H1 (cell line): Measurements from ENCODE around the gene ZC3H7B. TPM values are rescaled to one million over a fixed set of nuclear protein-coding genes. Genes with fewer than 3 reads are reported as not detected.
A peak's percentile ranks its signal among the peaks of the same experiment; 100 is the strongest.

ENCODE experiments used
- CTCF ChIA-PET: fragments of 300-600 bp; sonication (Branson Sonifier 250); formaldehyde crosslinking; loops from one replicate; lab custom pipeline; 2021; ENCODE audit not compliant: partially characterized antibody; lab: Charles Lee
- POLR2A ChIA-PET: fragments of 300-600 bp; sonication (Branson Sonifier 250); formaldehyde crosslinking; loops from one replicate; lab custom pipeline; 2021; ENCODE audit warnings: inconsistent platforms; ENCODE audit not compliant: partially characterized antibody; lab: Charles Lee
- DNase-seq, 2 experiments: peaks; one replicate each; pipeline versions ENCODE4 v3.0.0 to v3.0.0-alpha.2; 2010 to 2022; ENCODE audit warnings: low spot score in 2 of 2, low read depth in 1 of 2, mixed read lengths in 1 of 2
- FAIRE-seq: peaks from 2 replicates; lab custom pipeline; 2011; peaks lifted over from hg19 to GRCh38; lab: Jason Lieb, UNC
- H2AFZ ChIP-seq: 2 replicates; pipeline ENCODE4 v1.8.1; 2012; ENCODE audit warnings: low read length, inconsistent platforms
- H2AK5ac ChIP-seq: 2 replicates; pipeline ENCODE4 v1.6.1; 2013; ENCODE audit warnings: low read depth, low read length
- H2BK120ac ChIP-seq: replicated peaks from 2 replicates; pipeline ENCODE3; 2013; ENCODE audit warnings: low read depth, low read length, inconsistent platforms
- H2BK12ac ChIP-seq: 2 replicates; pipeline ENCODE4 v1.6.1; 2013; ENCODE audit warnings: low read depth, low read length
- H2BK15ac ChIP-seq: 2 replicates; pipeline ENCODE4 v1.6.1; 2013; ENCODE audit warnings: low read length
- H2BK20ac ChIP-seq: 2 replicates; pipeline ENCODE4 v1.6.1; 2013; ENCODE audit warnings: low read length
- H2BK5ac ChIP-seq: 2 replicates; pipeline ENCODE4 v1.6.1; 2013; ENCODE audit warnings: low read depth, low read length
- H3K14ac ChIP-seq: 2 replicates; pipeline ENCODE4 v1.6.1; 2013; ENCODE audit warnings: inconsistent platforms; ENCODE audit not compliant: insufficient read length
- H3K18ac ChIP-seq: 2 replicates; pipeline ENCODE4 v1.6.1; 2013; ENCODE audit warnings: low read length; ENCODE audit errors: extremely low read depth
- H3K23ac ChIP-seq: 2 replicates; pipeline ENCODE4 v1.6.1; 2013; ENCODE audit warnings: inconsistent platforms; ENCODE audit not compliant: insufficient read length
- H3K23me2 ChIP-seq: 2 replicates; pipeline ENCODE4 v1.6.1; 2013; ENCODE audit warnings: low read depth, low read length
- H3K27ac ChIP-seq: 2 replicates; pipeline ENCODE4 v1.6.1; 2011; ENCODE audit warnings: low read depth, low read length, inconsistent platforms
- H3K27me3 ChIP-seq, 4 experiments: replicated peaks in 1 of 4; 1 replicate in 1 of 4; 2 replicates in 3 of 4; pipeline versions ENCODE4 v1.6.1 to v1.8.1; 2011 to 2013; ENCODE audit warnings: low read length in 3 of 4, mild to moderate bottlenecking in 3 of 4, inconsistent platforms in 2 of 4, mixed read lengths in 2 of 4, moderate library complexity in 1 of 4; ENCODE audit not compliant: control insufficient read depth in 3 of 4, insufficient read depth in 3 of 4; ENCODE audit errors: extremely low read depth in 1 of 4
- H3K36me3 ChIP-seq, 4 experiments: 2 replicates each; pipeline versions ENCODE4 v1.6.1 to v1.8.1; 2011 to 2013; ENCODE audit warnings: mild to moderate bottlenecking in 4 of 4, low read length in 3 of 4, moderate library complexity in 2 of 4, control low read depth in 1 of 4, inconsistent platforms in 1 of 4; ENCODE audit not compliant: insufficient read depth in 4 of 4, control insufficient read depth in 2 of 4
- H3K4ac ChIP-seq: replicated peaks from 2 replicates; pipeline ENCODE3; 2013; ENCODE audit warnings: low read length, low read depth, mixed read lengths, inconsistent platforms; ENCODE audit not compliant: insufficient read length
- H3K4me1 ChIP-seq, 4 experiments: replicated peaks in 1 of 4; 1 replicate in 1 of 4; 2 replicates in 3 of 4; pipeline versions ENCODE4 v1.6.1 to v1.8.1; 2011 to 2013; ENCODE audit warnings: low read length in 3 of 4, inconsistent platforms in 2 of 4, mixed read lengths in 1 of 4; ENCODE audit not compliant: insufficient read depth in 4 of 4, control insufficient read depth in 3 of 4
- H3K4me2 ChIP-seq, 2 experiments: 2 replicates each; pipeline versions ENCODE4 v1.6.1 to v1.8.1; 2011 to 2013; ENCODE audit warnings: low read depth in 2 of 2, low read length in 2 of 2, control low read depth in 1 of 2, inconsistent platforms in 1 of 2, mild to moderate bottlenecking in 1 of 2; ENCODE audit not compliant: insufficient read depth in 1 of 2
- H3K4me3 ChIP-seq, 4 experiments: fragments of 200-600, 300-600 bp in 1 of 4; sonication (generic), shearing (Covaris generic), sonication (Bioruptor Twin) in 1 of 4; 2 replicates each; pipeline versions ENCODE4 v1.5.1 to v1.8.1; 2011 to 2016; ENCODE audit warnings: low read length in 4 of 4, low read depth in 3 of 4, control low read depth in 2 of 4, inconsistent platforms in 2 of 4, mild to moderate bottlenecking in 2 of 4, mixed read lengths in 1 of 4, moderate library complexity in 1 of 4; ENCODE audit not compliant: insufficient read depth in 2 of 4; ENCODE audit errors: extremely low read depth in 1 of 4
- H3K56ac ChIP-seq: replicated peaks from 2 replicates; pipeline ENCODE3; 2013; ENCODE audit warnings: low read depth, mild to moderate bottlenecking, mixed read lengths, low read length, inconsistent platforms; ENCODE audit not compliant: insufficient read length
- H3K79me1 ChIP-seq: 2 replicates; pipeline ENCODE4 v1.6.1; 2013; ENCODE audit warnings: low read depth, low read length, control low read depth
- H3K79me2 ChIP-seq, 2 experiments: 2 replicates each; pipeline versions ENCODE4 v1.6.1 to v1.8.1; 2012 to 2013; ENCODE audit warnings: low read length in 2 of 2, mild to moderate bottlenecking in 2 of 2, inconsistent platforms in 1 of 2; ENCODE audit not compliant: insufficient read depth in 2 of 2, control insufficient read depth in 1 of 2
- H3K9ac ChIP-seq, 4 experiments: replicated peaks in 1 of 4; 1 replicate in 1 of 4; 2 replicates in 3 of 4; pipeline versions ENCODE4 v1.6.1 to v1.8.1; 2011 to 2013; ENCODE audit warnings: low read depth in 3 of 4, low read length in 3 of 4, control low read depth in 2 of 4, mild to moderate bottlenecking in 2 of 4, moderate library complexity in 2 of 4, inconsistent platforms in 1 of 4; ENCODE audit errors: extremely low read depth in 1 of 4
- H3K9me3 ChIP-seq, 2 experiments: 2 replicates each; pipeline versions ENCODE4 v1.6.1 to v1.8.1; 2012 to 2013; ENCODE audit warnings: mild to moderate bottlenecking in 2 of 2, moderate library complexity in 2 of 2, control low read depth in 1 of 2, inconsistent platforms in 1 of 2, low read depth in 1 of 2, low read length in 1 of 2, mixed read lengths in 1 of 2; ENCODE audit not compliant: insufficient read depth in 2 of 2
- H4K20me1 ChIP-seq, 2 experiments: replicated peaks in 1 of 2; 2 replicates each; pipeline versions ENCODE3 to v1.8.1; 2011 to 2013; ENCODE audit warnings: inconsistent platforms in 2 of 2, low read length in 2 of 2, mild to moderate bottlenecking in 1 of 2; ENCODE audit not compliant: insufficient read depth in 2 of 2, control insufficient read depth in 1 of 2
- H4K5ac ChIP-seq: 2 replicates; pipeline ENCODE4 v1.6.1; 2013; ENCODE audit warnings: low read length, low read depth, mixed read lengths, inconsistent platforms; ENCODE audit not compliant: insufficient read length
- H4K8ac ChIP-seq: 2 replicates; pipeline ENCODE4 v1.8.0; 2013; ENCODE audit warnings: mild to moderate bottlenecking, moderate library complexity, low read length, inconsistent platforms; ENCODE audit not compliant: insufficient read depth; ENCODE audit errors: extremely low read depth
- H4K91ac ChIP-seq: replicated peaks from 2 replicates; pipeline ENCODE3; 2013; ENCODE audit warnings: low read length, mixed read lengths, inconsistent platforms; ENCODE audit not compliant: insufficient read length
- BRCA1 ChIP-seq: IDR thresholded peaks from 2 replicates; pipeline ENCODE4 v1.6.1; 2012; ENCODE audit warnings: low read depth, low read length, improper control_type of control experiment
- CEBPB ChIP-seq: IDR thresholded peaks from 2 replicates; pipeline ENCODE4 v1.6.1; 2012; ENCODE audit warnings: low read depth, low read length
- EZH2 ChIP-seq: fragments of 200-600 bp; sonication (generic); IDR thresholded peaks from 2 replicates; pipeline ENCODE4 v1.7.1; 2012; ENCODE audit warnings: low read depth, mild to moderate bottlenecking, moderate library complexity, low read length, inconsistent platforms; ENCODE audit not compliant: severe bottlenecking
- FOSL1 ChIP-seq: IDR thresholded peaks from 2 replicates; pipeline ENCODE4 v1.6.1; 2011; ENCODE audit warnings: mild to moderate bottlenecking, low read depth, low read length, moderate library complexity; ENCODE audit not compliant: insufficient read depth
- RAD21 ChIP-seq, 2 experiments: IDR thresholded peaks in 1 of 2; conservative IDR thresholded peaks in 1 of 2; 2 replicates each; pipeline ENCODE4 v1.6.1; 2011; ENCODE audit warnings: low read depth in 2 of 2, low read length in 2 of 2, improper control_type of control experiment in 1 of 2, inconsistent platforms in 1 of 2, mild to moderate bottlenecking in 1 of 2, moderate library complexity in 1 of 2
- RFX5 ChIP-seq: IDR thresholded peaks from 2 replicates; pipeline ENCODE4 v1.6.1; 2011; ENCODE audit warnings: low read depth, low read length, improper control_type of control experiment, borderline replicate concordance
- RNF2 ChIP-seq: fragments of 200-900, 300-1000 bp; sonication (generic); IDR thresholded peaks from 2 replicates; pipeline ENCODE4 v1.7.1; 2016; ENCODE audit warnings: borderline replicate concordance, low read depth, mild to moderate bottlenecking, antibody characterized with exemption, low read length; ENCODE audit not compliant: poor library complexity, severe bottlenecking; ENCODE audit errors: missing control alignments
- RXRA ChIP-seq: IDR thresholded peaks from 2 replicates; pipeline ENCODE4 v1.6.1; 2011; ENCODE audit warnings: low read depth, mild to moderate bottlenecking, low read length, moderate library complexity; ENCODE audit not compliant: insufficient read depth
- SUZ12 ChIP-seq: fragments of 200-600 bp; sonication (generic); IDR thresholded peaks from 2 replicates; pipeline ENCODE4 v1.6.1; 2012; ENCODE audit warnings: mild to moderate bottlenecking, inconsistent platforms, low read length, moderate library complexity, mixed read lengths
- YY1 ChIP-seq: IDR thresholded peaks from 2 replicates; pipeline ENCODE4 v1.6.1; 2011; ENCODE audit warnings: low read depth, mild to moderate bottlenecking, low read length
- WGBS, 2 experiments: shearing (Covaris generic) in 1 of 2; methylation state at CpG; one replicate each; pipeline versions ENCODE4 v1.1.6 to v1.1.7; 2013 to 2015; ENCODE audit warnings: low lambda C conversion rate in 2 of 2, mixed read lengths in 2 of 2, inconsistent platforms in 1 of 2, low coverage in 1 of 2, missing lambda C conversion rate in 1 of 2; ENCODE audit not compliant: insufficient replicate concordance in 2 of 2, insufficient coverage in 1 of 2, insufficient read length in 1 of 2; ENCODE audit errors: extremely low coverage in 1 of 2, missing lambda C conversion rate in 1 of 2; 5-methylcytosine and 5-hydroxymethylcytosine counted together
- polyA plus RNA-seq, 7 experiments: library from polyadenylated mRNA; depleted of rRNA in 3 of 7; stranded (reverse) in 5 of 7; unstranded in 2 of 7; fragments of >200 nt in 5 of 7; fragments of 200-250 nt in 2 of 7; gene quantifications; 1 replicate in 5 of 7; 2 replicates in 1 of 7; 4 replicates in 1 of 7; pipeline versions ENCODE4 v1.2.1 to v1.2.3, GENCODE V29; 2011 to 2013; ENCODE audit warnings: missing spikeins in 2 of 7, mixed read lengths in 2 of 7
- total RNA-seq: library from RNA; stranded (reverse); fragmentation: NEBNext Ultra II Directional; extraction: Animal tissue kit (Norgen Biotek cat#: 25700); gene quantifications from 2 replicates; pipeline ENCODE4 v1.2.1, GENCODE V29; 2021
- TF ChIP-seq, protein P1 (sequence below): IDR thresholded peaks from 2 replicates; pipeline ENCODE4 v1.6.1; 2012; ENCODE audit warnings: low read length, inconsistent platforms

ZC3H7B gene
- total and polyA plus RNA-seq, 2 of the 8 experiments (the other 6 are each of a cell fraction or from before 2014, with no cell fraction given): 35.5 to 78.6 TPM

DNA sequence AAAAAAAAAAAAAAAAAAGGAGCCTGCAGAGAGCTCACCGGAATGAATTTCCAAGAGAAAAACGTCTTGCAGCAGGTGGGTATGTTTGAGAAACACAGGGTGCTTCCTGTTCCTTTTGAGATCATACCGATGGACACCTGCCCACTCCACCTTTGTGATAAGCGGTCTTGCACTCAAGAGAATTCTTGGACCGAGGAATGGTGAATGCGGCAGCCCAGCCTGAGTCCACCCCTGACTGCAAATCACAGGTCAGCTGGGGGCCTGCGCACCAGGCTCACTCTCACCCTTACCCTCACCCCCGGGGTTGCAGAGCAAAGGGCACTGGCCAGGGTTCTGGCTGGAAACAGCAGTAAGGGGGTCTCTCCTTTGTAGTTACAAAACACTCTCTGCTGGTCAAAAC, 63.6 kb downstream of the ZC3H7B start:
- no peak overlapping the region for H2BK120ac ChIP-seq
- H3K79me1 ChIP-seq: no peaks in the 10 kb centered on the region
- no peak overlapping the region for H4K8ac ChIP-seq
- no peak overlapping the region for H2BK20ac ChIP-seq
- no peaks in the 10 kb centered on the region for H3K79me2 ChIP-seq
- no peak overlapping the region for H3K4me3 ChIP-seq
- no peaks in the 10 kb centered on the region for H3K23me2 ChIP-seq
- no peak overlapping the region for H3K27ac ChIP-seq
- no peaks in the 10 kb centered on the region; a peak in 1 of 8 replicates for H3K36me3 ChIP-seq
- no peak overlapping the region for H4K91ac ChIP-seq
- FAIRE-seq: no peak
- no peak overlapping the region for H3K18ac ChIP-seq
- no peak overlapping the region for H2AFZ ChIP-seq
- H3K23ac ChIP-seq: no peak overlapping the region
- H2AK5ac ChIP-seq: no peak overlapping the region
- no peak overlapping the region for H3K56ac ChIP-seq
- no peak overlapping the region for H3K14ac ChIP-seq
- ChIA-PET CTCF (interaction anchor here (2.2 kb wide), 1 partner anchor 39 kb away, joined by 7 read pairs; no protein-coding TSS in a partner anchor), POLR2A (interaction anchor here (11.5 kb wide), 1 partner anchor 14 kb away, joined by 129 read pairs; the partner anchor contains the start of gene TEF)
- no peak overlapping the region for H4K5ac ChIP-seq
- no peak overlapping the region for H2BK5ac ChIP-seq
- no peaks in the 10 kb centered on the region; a peak in 1 of 7 replicates for H3K27me3 ChIP-seq
- WGBS, 2 experiments: 61% methylated on average over 6 of the region's 8 CpGs; no CpG with 5 or more reads in 1 of the 2 experiments
- H2BK12ac ChIP-seq: no peak overlapping the region
- no peak overlapping the region for H3K9ac ChIP-seq
- H3K9me3 ChIP-seq: no peaks in the 10 kb centered on the region
- H3K4me1 ChIP-seq: peaks cover 10 to 26% (median 18%) of the 10 kb centered on the region in 4 experiments
- H4K20me1 ChIP-seq: peaks cover 0 to 2% of the 10 kb centered on the region in 2 experiments
- peak overlapping the region; percentile 21 to 22; a peak in 3 of 4 replicates for H3K4me2 ChIP-seq
- no peak overlapping the region for H2BK15ac ChIP-seq
- H3K4ac ChIP-seq: no peak overlapping the region
- DNase-seq: no peak
- TF ChIP-seq CEBPB (no peak), FOSL1 (no peak), RXRA (no peak), RAD21 (IDR thresholded peaks at IDR 0.05 in 1 of 2, conservative IDR thresholded peaks at IDR 0.05 in 1 of 2; ENCODE audit: low read depth in 2 of 2, low read length in 2 of 2) (no peak), YY1 (no peak), SUZ12 (no peak), BRCA1 (no peak), RNF2 (no peak), EZH2 (no peak), RFX5 (no peak)
- TF ChIP-seq, protein P1, sequence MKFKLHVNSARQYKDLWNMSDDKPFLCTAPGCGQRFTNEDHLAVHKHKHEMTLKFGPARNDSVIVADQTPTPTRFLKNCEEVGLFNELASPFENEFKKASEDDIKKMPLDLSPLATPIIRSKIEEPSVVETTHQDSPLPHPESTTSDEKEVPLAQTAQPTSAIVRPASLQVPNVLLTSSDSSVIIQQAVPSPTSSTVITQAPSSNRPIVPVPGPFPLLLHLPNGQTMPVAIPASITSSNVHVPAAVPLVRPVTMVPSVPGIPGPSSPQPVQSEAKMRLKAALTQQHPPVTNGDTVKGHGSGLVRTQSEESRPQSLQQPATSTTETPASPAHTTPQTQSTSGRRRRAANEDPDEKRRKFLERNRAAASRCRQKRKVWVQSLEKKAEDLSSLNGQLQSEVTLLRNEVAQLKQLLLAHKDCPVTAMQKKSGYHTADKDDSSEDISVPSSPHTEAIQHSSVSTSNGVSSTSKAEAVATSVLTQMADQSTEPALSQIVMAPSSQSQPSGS: no peak
